ENCODE results near the gene SLC25A23.

DNA sequence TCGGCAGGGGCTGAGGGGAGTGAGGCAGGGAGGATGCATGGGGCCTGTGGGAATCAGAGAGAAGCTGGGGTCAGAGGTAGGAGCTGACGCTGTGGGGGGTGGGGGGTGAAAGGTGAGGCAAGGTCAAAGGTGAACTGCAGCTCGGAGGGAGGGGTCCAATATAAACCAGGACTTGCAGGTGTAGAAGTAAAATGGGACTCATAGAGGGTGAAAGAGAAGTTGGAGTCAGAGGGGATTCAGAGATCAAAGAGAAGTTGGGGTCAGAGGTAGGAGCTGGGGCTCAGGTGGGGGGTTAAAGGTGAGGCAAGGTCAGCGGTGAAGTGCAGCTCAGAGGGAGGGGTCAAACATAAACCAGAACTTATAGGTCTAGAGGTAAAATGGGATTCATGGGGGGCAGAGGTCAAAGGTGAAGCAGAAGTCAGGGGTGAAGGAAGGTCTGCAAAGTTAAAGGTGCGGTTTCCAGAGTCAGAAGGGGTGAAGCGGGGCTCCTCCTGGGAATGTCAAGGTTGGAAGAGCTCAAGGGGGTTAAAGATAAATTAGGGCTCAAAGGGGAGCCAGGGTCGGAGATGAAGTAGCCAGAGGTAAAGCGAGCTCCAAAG is 34.9 kb upstream of the SLC25A23 start:
- TF ChIP-seq, protein P1, sequence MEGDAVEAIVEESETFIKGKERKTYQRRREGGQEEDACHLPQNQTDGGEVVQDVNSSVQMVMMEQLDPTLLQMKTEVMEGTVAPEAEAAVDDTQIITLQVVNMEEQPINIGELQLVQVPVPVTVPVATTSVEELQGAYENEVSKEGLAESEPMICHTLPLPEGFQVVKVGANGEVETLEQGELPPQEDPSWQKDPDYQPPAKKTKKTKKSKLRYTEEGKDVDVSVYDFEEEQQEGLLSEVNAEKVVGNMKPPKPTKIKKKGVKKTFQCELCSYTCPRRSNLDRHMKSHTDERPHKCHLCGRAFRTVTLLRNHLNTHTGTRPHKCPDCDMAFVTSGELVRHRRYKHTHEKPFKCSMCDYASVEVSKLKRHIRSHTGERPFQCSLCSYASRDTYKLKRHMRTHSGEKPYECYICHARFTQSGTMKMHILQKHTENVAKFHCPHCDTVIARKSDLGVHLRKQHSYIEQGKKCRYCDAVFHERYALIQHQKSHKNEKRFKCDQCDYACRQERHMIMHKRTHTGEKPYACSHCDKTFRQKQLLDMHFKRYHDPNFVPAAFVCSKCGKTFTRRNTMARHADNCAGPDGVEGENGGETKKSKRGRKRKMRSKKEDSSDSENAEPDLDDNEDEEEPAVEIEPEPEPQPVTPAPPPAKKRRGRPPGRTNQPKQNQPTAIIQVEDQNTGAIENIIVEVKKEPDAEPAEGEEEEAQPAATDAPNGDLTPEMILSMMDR (IDR thresholded peaks at IDR 0.05): no peak
- TF ChIP-seq POLR2A (IDR thresholded peaks at IDR 0.05): no peak
- no peak for TF ChIP-seq EP300 (IDR thresholded peaks at IDR 0.05)
